Measurements from ENCODE around the gene NAV2. TPM values are rescaled to one million over a fixed set of nuclear protein-coding genes. Genes with fewer than 3 reads are reported as not detected.
A peak's percentile ranks its signal among the peaks of the same experiment; 100 is the strongest.

NAV2 gene
- total RNA-seq, 1 experiment from 2014 or later = 139 TPM

- no TSS peak for BruUV-seq (replicated peaks)
These were observed 331.4 kb downstream of the NAV2 start for GRCh38 chr11:20043992-20044391.

GRCh38 chr11:20045098-20045688 is 332.6 kb downstream of the NAV2 start:
- ChIA-PET CTCF (interaction anchor here (0.8 to 2.6 kb wide), 8 partner anchors 8 to 83 kb away, joined by 3 to 8 read pairs (median 4); no protein-coding TSS in a partner anchor), POLR2A (interaction anchor here (0.7 to 22.8 kb wide), 8 partner anchors 9 to 68 kb away, joined by 3 to 691 read pairs (median 4); no protein-coding TSS in a partner anchor)
- no peak for TF ChIP-seq CTCF (IDR thresholded peaks at IDR 0.05; ENCODE audit: unreplicated experiment)
- Mint-ChIP-seq H3K4me1 (ENCODE audit: insufficient read depth, unreplicated experiment) (peaks cover 62% of the 10 kb centered on the region), H3K4me3 (ENCODE audit: unreplicated experiment) (no peak overlapping the region), H3K27ac (ENCODE audit: low read depth, unreplicated experiment) (peak overlapping the region; percentile 93), H3K36me3 (ENCODE audit: insufficient read depth, unreplicated experiment) (peaks cover 100% of the 10 kb centered on the region), H3K27me3 (ENCODE audit: insufficient read depth, unreplicated experiment) (no peaks in the 10 kb centered on the region), H3K9me3 (ENCODE audit: unreplicated experiment) (no peaks in the 10 kb centered on the region)
- intact Hi-C loops (cut with micrococcal nuclease) = no loop called here
- DNase-seq (ENCODE audit: unreplicated experiment) = no peak
- BruUV-seq (replicated peaks) = TSS peak; percentile 11

More at GRCh38 chr11:20043992-20044391, 331.4 kb downstream of the NAV2 start:
- intact Hi-C loops (cut with micrococcal nuclease) = no loop called here
- no peak for DNase-seq (ENCODE audit: unreplicated experiment)
- Mint-ChIP-seq H3K27ac (ENCODE audit: low read depth, unreplicated experiment) (peak overlapping the region; percentile 59), H3K9me3 (ENCODE audit: unreplicated experiment) (no peaks in the 10 kb centered on the region), H3K27me3 (ENCODE audit: insufficient read depth, unreplicated experiment) (no peaks in the 10 kb centered on the region), H3K4me3 (ENCODE audit: unreplicated experiment) (no peak overlapping the region), H3K4me1 (ENCODE audit: insufficient read depth, unreplicated experiment) (peaks cover 51% of the 10 kb centered on the region), H3K36me3 (ENCODE audit: insufficient read depth, unreplicated experiment) (peaks cover 100% of the 10 kb centered on the region)
- ChIA-PET CTCF (interaction anchor here (0.8 to 2.6 kb wide), 2 partner anchors 9 to 106 kb away, joined by 4 to 8 read pairs; no protein-coding TSS in a partner anchor), POLR2A (interaction anchor here (1.3 to 22.8 kb wide), 2 partner anchors 12 to 59 kb away, joined by 3 to 691 read pairs; no protein-coding TSS in a partner anchor)
- TF ChIP-seq CTCF (IDR thresholded peaks at IDR 0.05; ENCODE audit: unreplicated experiment) = no peak

GRCh38 chr11:20046416-20046815 is 333.8 kb downstream of the NAV2 start:
- Mint-ChIP-seq H3K4me3 (ENCODE audit: unreplicated experiment) (no peak overlapping the region), H3K27ac (ENCODE audit: low read depth, unreplicated experiment) (peak overlapping the region; percentile 93), H3K4me1 (ENCODE audit: insufficient read depth, unreplicated experiment) (peaks cover 67% of the 10 kb centered on the region), H3K36me3 (ENCODE audit: insufficient read depth, unreplicated experiment) (peaks cover 100% of the 10 kb centered on the region), H3K9me3 (ENCODE audit: unreplicated experiment) (no peaks in the 10 kb centered on the region), H3K27me3 (ENCODE audit: insufficient read depth, unreplicated experiment) (no peaks in the 10 kb centered on the region)
- POLR2A ChIA-PET = interaction anchor here (0.6 to 22.8 kb wide), 7 partner anchors 12 to 450 kb away, joined by 3 to 691 read pairs (median 5); no protein-coding TSS in a partner anchor
- intact Hi-C loops (cut with micrococcal nuclease) = no loop called here
- CTCF ChIA-PET = interaction anchor here (0.7 to 2.6 kb wide), 4 partner anchors 9 to 79 kb away, joined by 3 to 8 read pairs (median 4); no protein-coding TSS in a partner anchor
- no peak for TF ChIP-seq CTCF (IDR thresholded peaks at IDR 0.05; ENCODE audit: unreplicated experiment)
- no peak for DNase-seq (ENCODE audit: unreplicated experiment)
- no TSS peak for BruUV-seq (replicated peaks)

GRCh38 chr11:20047006-20047768 is 334.6 kb downstream of the NAV2 start:
- no peaks in the 10 kb centered on the region for H3K27me3 Mint-ChIP-seq (ENCODE audit: insufficient read depth, unreplicated experiment)
- no peak for TF ChIP-seq CTCF (IDR thresholded peaks at IDR 0.05; ENCODE audit: unreplicated experiment)
- intact Hi-C loops (cut with micrococcal nuclease) = no loop called here

More at GRCh38 chr11:20047006-20047768, 334.6 kb downstream of the NAV2 start:
- no TSS peak for BruUV-seq (replicated peaks)
- H3K9me3 Mint-ChIP-seq (ENCODE audit: unreplicated experiment) = no peaks in the 10 kb centered on the region
- ChIA-PET CTCF (interaction anchor here (1.9 kb wide), 1 partner anchor 12 kb away, joined by 7 read pairs; no protein-coding TSS in a partner anchor), POLR2A (interaction anchor here (0.7 to 22.8 kb wide), 4 partner anchors 11 to 451 kb away, joined by 4 to 691 read pairs (median 172); no protein-coding TSS in a partner anchor)
- H3K36me3 Mint-ChIP-seq (ENCODE audit: insufficient read depth, unreplicated experiment) = peaks cover 100% of the 10 kb centered on the region
- DNase-seq (ENCODE audit: unreplicated experiment) = no peak
- peak overlapping the region; percentile 93 for H3K27ac Mint-ChIP-seq (ENCODE audit: low read depth, unreplicated experiment)
- H3K4me3 Mint-ChIP-seq (ENCODE audit: unreplicated experiment) = peak overlapping the region; percentile 28
- H3K4me1 Mint-ChIP-seq (ENCODE audit: insufficient read depth, unreplicated experiment) = peaks cover 63% of the 10 kb centered on the region
